HPDE6-E6E7 (cell line): ENCODE data around the gene ENAH.
A peak's percentile ranks its signal among the peaks of the same experiment; 100 is the strongest.

Source experiments
- DNase-seq: peaks from one replicate; pipeline ENCODE4 v3.0.0; 2011; ENCODE audit warnings: missing footprints; ENCODE audit errors: extremely low spot score

The ENAH gene

GRCh38 chr1:225607355-225607754, 45.6 kb downstream of the ENAH start:
- no peak for DNase-seq

GRCh38 chr1:225603538-225604354, 49.2 kb downstream of the ENAH start:
- peak; percentile 53 for DNase-seq

GRCh38 chr1:225602590-225603206, 50.2 kb downstream of the ENAH start:
- DNase-seq, result no peak

GRCh38 chr1:225601902-225602589, 50.9 kb downstream of the ENAH start:
- no peak for DNase-seq

GRCh38 chr1:225598847-225599246, 54.1 kb downstream of the ENAH start:
- DNase-seq, result no peak

GRCh38 chr1:225597926-225598575, 54.9 kb downstream of the ENAH start:
- peak; percentile 12 for DNase-seq

GRCh38 chr1:225596736-225597135, 56.2 kb downstream of the ENAH start:
- no peak for DNase-seq

- no peak for DNase-seq
Measured at GRCh38 chr1:225595974-225596551, 56.9 kb downstream of the ENAH start.

- no peak for DNase-seq
Measured at GRCh38 chr1:225595452-225595851, 57.5 kb downstream of the ENAH start.

GRCh38 chr1:225593414-225593813, 59.5 kb downstream of the ENAH start:
- DNase-seq, result no peak

GRCh38 chr1:225592362-225593025, 60.4 kb downstream of the ENAH start:
- DNase-seq, result no peak

GRCh38 chr1:225587310-225587709, 65.6 kb downstream of the ENAH start:
- DNase-seq, result no peak

GRCh38 chr1:225581186-225581585, 71.7 kb downstream of the ENAH start:
- DNase-seq, result no peak

- no peak for DNase-seq
Measured at GRCh38 chr1:225580238-225581099, 72.5 kb downstream of the ENAH start.

- no peak for DNase-seq
Measured at GRCh38 chr1:225578251-225578977, 74.5 kb downstream of the ENAH start.

- no peak for DNase-seq
Measured at GRCh38 chr1:225577241-225577640, 75.7 kb downstream of the ENAH start.

GRCh38 chr1:225573216-225573615, 79.7 kb downstream of the ENAH start:
- DNase-seq, result no peak

GRCh38 chr1:225572422-225572821, 80.5 kb downstream of the ENAH start:
- DNase-seq, result no peak

- DNase-seq, result no peak
Measured at GRCh38 chr1:225567789-225568188, 85.1 kb downstream of the ENAH start.

GRCh38 chr1:225565847-225566246, 87.1 kb downstream of the ENAH start:
- no peak for DNase-seq
